Osteoblast (primary cell): ENCODE measurements around the gene POU6F2. TPM values are rescaled to one million over a fixed set of nuclear protein-coding genes. Genes with fewer than 3 reads are reported as not detected.

Experiments
- DNase-seq: peaks from one replicate; pipeline ENCODE4 v3.0.0; 2011; ENCODE audit warnings: low spot score, mixed read lengths; ENCODE audit not compliant: insufficient read length; ENCODE audit errors: missing footprints
- H2AFZ ChIP-seq: 2 replicates; pipeline ENCODE4 v1.6.0; 2011; ENCODE audit warnings: mild to moderate bottlenecking, low read length
- H3K27ac ChIP-seq: 2 replicates; pipeline ENCODE4 v1.5.1; 2011; ENCODE audit warnings: mild to moderate bottlenecking, low read depth, low read length, moderate library complexity
- H3K27me3 ChIP-seq: 2 replicates; pipeline ENCODE4 v1.6.0; 2012; ENCODE audit warnings: mild to moderate bottlenecking, control low read depth, inconsistent platforms, low read length, moderate library complexity; ENCODE audit not compliant: insufficient read depth
- H3K36me3 ChIP-seq: 2 replicates; pipeline ENCODE4 v1.5.1; 2011; ENCODE audit warnings: mild to moderate bottlenecking, low read length, control low read depth, moderate library complexity; ENCODE audit not compliant: insufficient read depth
- H3K4me1 ChIP-seq: 2 replicates; pipeline ENCODE4 v1.5.1; 2011; ENCODE audit warnings: mild to moderate bottlenecking, low read length, control low read depth, moderate library complexity; ENCODE audit not compliant: insufficient read depth
- H3K4me2 ChIP-seq: 2 replicates; pipeline ENCODE4 v1.6.0; 2011; ENCODE audit warnings: mild to moderate bottlenecking, low read length; ENCODE audit not compliant: insufficient read depth
- H3K4me3 ChIP-seq: fragments of 200-600 bp; sonication (generic); 3 replicates; pipeline ENCODE4 v1.5.1; 2012; ENCODE audit warnings: mild to moderate bottlenecking, low read length, inconsistent platforms; ENCODE audit not compliant: insufficient read depth
- H3K79me2 ChIP-seq: 2 replicates; pipeline ENCODE4 v1.6.0; 2012; ENCODE audit warnings: mild to moderate bottlenecking, low read length, control low read depth, inconsistent platforms; ENCODE audit not compliant: insufficient read depth
- H3K9me3 ChIP-seq: 2 replicates; pipeline ENCODE4 v1.5.1; 2011; ENCODE audit warnings: low read depth, low read length, control low read depth
- H4K20me1 ChIP-seq: 2 replicates; pipeline ENCODE4 v1.6.0; 2012; ENCODE audit warnings: mild to moderate bottlenecking, low read length, control low read depth; ENCODE audit not compliant: insufficient read depth
- total RNA-seq: library from RNA; depleted of rRNA; stranded (reverse); fragments of >200 nt; gene quantifications from 2 replicates; pipeline ENCODE4 v1.2.3, GENCODE V29; 2012
- TF ChIP-seq, protein P1 (sequence below): IDR thresholded peaks from 2 replicates; pipeline ENCODE4 v1.5.1; 2011; ENCODE audit warnings: mild to moderate bottlenecking, low read depth, low read length, moderate library complexity; ENCODE audit errors: extremely low read depth

Gene POU6F2
- total RNA-seq, 1 donor, result not detected

DNA sequence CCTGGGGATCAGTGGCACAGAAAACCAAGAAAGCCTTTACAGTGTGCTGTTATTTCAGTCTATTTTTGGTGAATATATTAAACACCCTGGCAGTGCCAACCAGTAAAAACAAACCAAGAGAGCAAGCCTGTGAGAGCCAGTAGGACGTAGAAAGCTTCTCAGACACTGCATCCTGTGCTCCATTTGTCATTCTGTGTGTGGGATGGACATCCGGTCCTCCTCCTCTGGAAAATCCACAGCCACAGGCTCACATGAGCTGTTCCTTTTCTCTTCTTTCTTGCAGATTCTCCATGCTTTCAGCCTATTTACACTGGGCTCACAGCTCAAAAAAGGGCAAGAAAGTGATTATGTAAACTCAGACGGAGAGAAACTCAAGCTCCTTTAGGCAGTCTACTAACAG, 468.8 kb downstream of the POU6F2 start:
- Histone ChIP-seq H4K20me1 (no peaks in the 10 kb centered on the region), H3K4me3 (no peak overlapping the region), H3K36me3 (no peaks in the 10 kb centered on the region), H3K27ac (no peak overlapping the region), H3K9me3 (no peaks in the 10 kb centered on the region), H3K27me3 (peaks cover 2% of the 10 kb centered on the region), H3K79me2 (no peaks in the 10 kb centered on the region), H3K4me2 (no peak overlapping the region), H3K4me1 (no peaks in the 10 kb centered on the region), H2AFZ (no peak overlapping the region)
- TF ChIP-seq, protein P1, sequence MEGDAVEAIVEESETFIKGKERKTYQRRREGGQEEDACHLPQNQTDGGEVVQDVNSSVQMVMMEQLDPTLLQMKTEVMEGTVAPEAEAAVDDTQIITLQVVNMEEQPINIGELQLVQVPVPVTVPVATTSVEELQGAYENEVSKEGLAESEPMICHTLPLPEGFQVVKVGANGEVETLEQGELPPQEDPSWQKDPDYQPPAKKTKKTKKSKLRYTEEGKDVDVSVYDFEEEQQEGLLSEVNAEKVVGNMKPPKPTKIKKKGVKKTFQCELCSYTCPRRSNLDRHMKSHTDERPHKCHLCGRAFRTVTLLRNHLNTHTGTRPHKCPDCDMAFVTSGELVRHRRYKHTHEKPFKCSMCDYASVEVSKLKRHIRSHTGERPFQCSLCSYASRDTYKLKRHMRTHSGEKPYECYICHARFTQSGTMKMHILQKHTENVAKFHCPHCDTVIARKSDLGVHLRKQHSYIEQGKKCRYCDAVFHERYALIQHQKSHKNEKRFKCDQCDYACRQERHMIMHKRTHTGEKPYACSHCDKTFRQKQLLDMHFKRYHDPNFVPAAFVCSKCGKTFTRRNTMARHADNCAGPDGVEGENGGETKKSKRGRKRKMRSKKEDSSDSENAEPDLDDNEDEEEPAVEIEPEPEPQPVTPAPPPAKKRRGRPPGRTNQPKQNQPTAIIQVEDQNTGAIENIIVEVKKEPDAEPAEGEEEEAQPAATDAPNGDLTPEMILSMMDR, result no peak
- DNase-seq, result no peak

DNA sequence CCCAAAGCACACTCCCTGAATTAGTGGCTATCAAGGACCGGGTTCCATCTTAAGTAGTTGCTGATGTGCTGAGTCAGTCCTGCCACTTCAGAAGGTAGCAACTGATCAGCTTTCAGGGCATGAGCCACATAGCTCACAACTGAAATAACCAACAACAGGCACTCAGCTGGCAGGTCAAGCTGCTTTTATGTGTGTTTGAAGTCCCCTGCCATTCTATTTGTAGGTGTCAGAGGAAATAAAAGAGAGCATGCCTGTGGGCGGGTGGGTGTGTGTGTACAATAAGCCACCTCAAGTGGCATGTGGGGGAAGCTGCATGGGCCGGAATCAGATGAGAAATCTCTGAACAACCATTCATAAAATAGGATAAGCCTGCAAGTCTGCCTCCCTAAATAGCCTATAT, 474.2 kb downstream of the POU6F2 start:
- no peaks in the 10 kb centered on the region for H3K4me1 ChIP-seq
- no peaks in the 10 kb centered on the region for H3K9me3 ChIP-seq
- no peak overlapping the region for H3K4me2 ChIP-seq
- H3K79me2 ChIP-seq, result no peaks in the 10 kb centered on the region
- no peak for DNase-seq
- no peaks in the 10 kb centered on the region for H3K36me3 ChIP-seq
- no peak overlapping the region for H2AFZ ChIP-seq
- no peaks in the 10 kb centered on the region for H4K20me1 ChIP-seq
- peaks cover 2% of the 10 kb centered on the region for H3K27me3 ChIP-seq
- H3K4me3 ChIP-seq, result no peak overlapping the region
- TF ChIP-seq, protein P1, result no peak
- no peak overlapping the region for H3K27ac ChIP-seq

DNA sequence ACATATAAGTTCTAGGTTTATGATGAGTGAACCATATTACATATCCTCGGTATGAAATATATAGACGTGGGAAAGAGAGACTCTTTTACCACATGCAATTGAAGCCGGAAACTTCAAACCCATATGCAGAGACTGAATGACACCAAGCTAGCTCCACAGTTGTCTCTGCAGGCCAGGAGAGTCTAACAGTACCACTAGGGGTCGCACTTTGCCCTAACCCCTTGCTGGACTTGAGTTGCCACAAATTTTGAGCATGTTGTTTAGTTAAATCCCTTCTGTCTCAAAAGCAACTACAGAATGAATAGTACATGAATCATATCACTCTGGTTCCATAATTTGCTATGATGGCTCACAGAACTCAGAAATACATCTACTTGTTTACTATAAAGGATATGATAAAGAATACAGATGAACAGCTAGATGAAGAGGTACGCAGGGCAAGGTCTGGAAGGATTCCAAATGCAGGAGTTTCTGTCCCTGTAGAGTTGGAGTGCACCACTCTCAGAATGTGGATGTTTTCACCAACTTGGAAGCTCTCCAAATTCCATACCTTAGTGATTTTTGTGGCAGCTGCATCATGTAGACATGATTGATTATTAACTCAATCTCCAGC, 476.1 kb downstream of the POU6F2 start:
- peaks cover 2% of the 10 kb centered on the region for H3K27me3 ChIP-seq
- H3K4me1 ChIP-seq, result peaks cover 3% of the 10 kb centered on the region
- H4K20me1 ChIP-seq, result no peaks in the 10 kb centered on the region
- no peak overlapping the region for H3K27ac ChIP-seq
- H3K79me2 ChIP-seq, result no peaks in the 10 kb centered on the region
- TF ChIP-seq, protein P1, result peak; percentile 92
- H3K36me3 ChIP-seq, result no peaks in the 10 kb centered on the region
- H3K9me3 ChIP-seq, result no peaks in the 10 kb centered on the region
- H3K4me3 ChIP-seq, result no peak overlapping the region
- DNase-seq, result peak; percentile 44
- no peak overlapping the region for H3K4me2 ChIP-seq
- no peak overlapping the region for H2AFZ ChIP-seq

DNA sequence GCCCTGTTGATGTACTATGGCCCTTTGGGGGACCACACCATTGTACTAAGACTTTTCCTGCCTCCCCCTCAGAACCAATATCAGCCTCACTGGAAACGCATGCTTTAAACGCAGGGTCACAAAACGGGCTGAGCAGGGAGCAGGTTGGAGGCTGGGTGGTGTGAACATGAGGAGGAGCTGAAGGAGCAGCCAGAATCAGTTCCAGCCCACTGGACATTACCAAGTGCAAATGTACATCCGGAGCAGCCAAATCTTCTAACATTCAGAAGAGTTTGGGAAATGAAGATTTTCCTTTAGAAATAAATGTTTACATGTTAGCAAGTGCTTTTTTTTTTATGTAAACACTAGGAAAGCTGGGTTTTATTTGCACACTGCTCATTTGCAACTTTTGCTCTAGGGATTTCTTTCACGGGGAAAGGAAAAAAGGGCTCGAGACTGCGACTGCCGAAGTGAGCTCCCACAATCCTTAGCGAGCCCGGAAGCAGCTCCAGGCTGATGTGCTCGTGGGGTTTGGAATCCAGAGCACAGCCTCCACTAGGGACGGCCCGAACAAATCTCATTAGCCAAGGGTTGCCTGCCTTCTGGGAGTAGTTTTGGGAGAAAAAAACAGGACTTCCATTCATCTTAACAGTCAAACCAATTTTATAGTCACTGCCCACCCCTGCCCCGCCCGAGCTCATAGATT, 480.5 kb downstream of the POU6F2 start:
- Histone ChIP-seq H3K4me3 (peak overlapping the region; percentile 62), H3K36me3 (no peaks in the 10 kb centered on the region), H3K27me3 (peaks cover 7% of the 10 kb centered on the region), H2AFZ (peak overlapping the region; percentile 95), H3K27ac (no peak overlapping the region), H3K4me1 (peaks cover 3% of the 10 kb centered on the region), H4K20me1 (no peaks in the 10 kb centered on the region), H3K79me2 (no peaks in the 10 kb centered on the region), H3K9me3 (no peaks in the 10 kb centered on the region), H3K4me2 (peak overlapping the region; percentile 83)
- DNase-seq, result peak; percentile 19
- TF ChIP-seq, protein P1, result no peak
